ENCODE results near the gene YJEFN3. TPM values are rescaled to one million over a fixed set of nuclear protein-coding genes. Genes with fewer than 3 reads are reported as not detected.
A peak's percentile ranks its signal among the peaks of the same experiment; 100 is the strongest.

The YJEFN3 gene
- polyA plus RNA-seq (ENCODE audit: insufficient read length in 12 of 12), result 10 to 100 TPM in 3 of 12 donors, 1 to 10 TPM in 8, not detected in 1; 2.9 to 14.4 (median 6.6) TPM
- long read RNA-seq, donor 1, partial matches to known transcripts, result 0 of 1 reads
- long read RNA-seq, donor 1, other reads (novel, unspliced or antisense), result 0 of 1 reads
- long read RNA-seq, donor 2, result 0 reads
- long read RNA-seq, donor 3, result 0 reads
- long read RNA-seq, donor 4, result 0 reads
- long read RNA-seq, donor 5, result 0 reads
- long read RNA-seq, donor 6, result 0 reads
- long read RNA-seq, donor 7, result 0 reads
- long read RNA-seq, donor 8, partial matches to known transcripts, result 10 of 10 reads
- long read RNA-seq, donor 8, other reads (novel, unspliced or antisense), result 0 of 10 reads
- long read RNA-seq, donor 9, result 0 reads
- long read RNA-seq, donor 10, result 0 reads
- long read RNA-seq, donor 11, result 0 reads

- no peak for DNase-seq
Observed at GRCh38 chr19:19528721-19529490, at the start of gene YJEFN3. Gene YJEFN3 (plus strand): TSS chr19:19528911. CDS start chr19:19528933, 22 bp downstream.

- DNase-seq, result no peak
Observed at GRCh38 chr19:19480688-19481087, 48.0 kb upstream of the YJEFN3 start.

GRCh38 chr19:19482809-19483596 is 45.7 kb upstream of the YJEFN3 start:
- DNase-seq, result peak; percentile 72

- no peak for DNase-seq
Observed at GRCh38 chr19:19485161-19485997, 43.3 kb upstream of the YJEFN3 start.

GRCh38 chr19:19485998-19486290 is 42.8 kb upstream of the YJEFN3 start:
- DNase-seq, result no peak

GRCh38 chr19:19486343-19487076 is 42.2 kb upstream of the YJEFN3 start:
- DNase-seq, result no peak

- no peak for DNase-seq
Observed at GRCh38 chr19:19487077-19487949, 41.4 kb upstream of the YJEFN3 start.

- no peak for DNase-seq
Observed at GRCh38 chr19:19487950-19488874, 40.5 kb upstream of the YJEFN3 start.

GRCh38 chr19:19488875-19489690 is 39.6 kb upstream of the YJEFN3 start:
- peak; percentile 88 for DNase-seq

- DNase-seq, result peak; percentile 35
Observed at GRCh38 chr19:19489804-19490204, 38.9 kb upstream of the YJEFN3 start.

- peak; percentile 89 for DNase-seq
Observed at GRCh38 chr19:19490214-19490968, 38.3 kb upstream of the YJEFN3 start.

- DNase-seq, result no peak
Observed at GRCh38 chr19:19491321-19492025, 37.2 kb upstream of the YJEFN3 start.

GRCh38 chr19:19492026-19492610 is 36.6 kb upstream of the YJEFN3 start:
- no peak for DNase-seq

- no peak for DNase-seq
Observed at GRCh38 chr19:19493841-19494546, 34.7 kb upstream of the YJEFN3 start.

Data from muscle of arm (tissue), 14 donors.